Measurements from ENCODE around the gene SF3A2.

DNA sequence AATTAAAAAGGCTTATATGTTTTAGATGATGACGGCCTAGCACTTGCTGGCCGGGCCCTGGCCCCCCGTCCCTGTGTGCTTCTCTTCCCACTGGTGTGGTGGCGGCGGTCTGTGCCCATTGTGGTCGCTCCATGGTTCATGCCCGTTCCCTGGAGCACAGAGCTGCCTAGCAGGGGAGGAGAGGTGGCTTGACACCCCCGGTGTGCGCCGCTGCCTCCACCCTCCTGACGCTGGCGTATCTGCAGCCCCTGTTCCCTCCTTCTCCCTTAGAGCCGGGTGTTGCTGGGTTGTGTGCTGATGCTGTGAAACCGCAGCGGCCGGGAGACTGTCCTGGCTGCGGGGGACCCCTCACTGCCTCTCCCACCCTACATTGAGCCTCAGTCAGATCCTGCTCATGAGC, 43.8 kb upstream of the SF3A2 start:
- TF ChIP-seq, protein P1, sequence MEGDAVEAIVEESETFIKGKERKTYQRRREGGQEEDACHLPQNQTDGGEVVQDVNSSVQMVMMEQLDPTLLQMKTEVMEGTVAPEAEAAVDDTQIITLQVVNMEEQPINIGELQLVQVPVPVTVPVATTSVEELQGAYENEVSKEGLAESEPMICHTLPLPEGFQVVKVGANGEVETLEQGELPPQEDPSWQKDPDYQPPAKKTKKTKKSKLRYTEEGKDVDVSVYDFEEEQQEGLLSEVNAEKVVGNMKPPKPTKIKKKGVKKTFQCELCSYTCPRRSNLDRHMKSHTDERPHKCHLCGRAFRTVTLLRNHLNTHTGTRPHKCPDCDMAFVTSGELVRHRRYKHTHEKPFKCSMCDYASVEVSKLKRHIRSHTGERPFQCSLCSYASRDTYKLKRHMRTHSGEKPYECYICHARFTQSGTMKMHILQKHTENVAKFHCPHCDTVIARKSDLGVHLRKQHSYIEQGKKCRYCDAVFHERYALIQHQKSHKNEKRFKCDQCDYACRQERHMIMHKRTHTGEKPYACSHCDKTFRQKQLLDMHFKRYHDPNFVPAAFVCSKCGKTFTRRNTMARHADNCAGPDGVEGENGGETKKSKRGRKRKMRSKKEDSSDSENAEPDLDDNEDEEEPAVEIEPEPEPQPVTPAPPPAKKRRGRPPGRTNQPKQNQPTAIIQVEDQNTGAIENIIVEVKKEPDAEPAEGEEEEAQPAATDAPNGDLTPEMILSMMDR (IDR thresholded peaks at IDR 0.05; ENCODE audit: low read depth, low read length) = no peak
- TF ChIP-seq, protein P2, sequence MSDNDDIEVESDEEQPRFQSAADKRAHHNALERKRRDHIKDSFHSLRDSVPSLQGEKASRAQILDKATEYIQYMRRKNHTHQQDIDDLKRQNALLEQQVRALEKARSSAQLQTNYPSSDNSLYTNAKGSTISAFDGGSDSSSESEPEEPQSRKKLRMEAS (IDR thresholded peaks at IDR 0.05; ENCODE audit: low read depth, low read length) = no peak
- TF ChIP-seq MYC (IDR thresholded peaks at IDR 0.05; ENCODE audit: low read depth, low read length) = no peak
- TF ChIP-seq POLR2A (IDR thresholded peaks at IDR 0.05; ENCODE audit: extremely low read depth, insufficient read length) = no peak
